ENCODE data around the gene NECTIN2.

Gene NECTIN2

GRCh38 chr19:44800461-44800860 is 45.6 kb upstream of the NECTIN2 start:
- H3F3A ChIP-seq (ENCODE audit: insufficient read depth, low read length) = no peaks in the 10 kb centered on the region
- H3K4me2 ChIP-seq (ENCODE audit: low read depth, low read length) = peak overlapping the region; percentile 64
- H3K79me2 ChIP-seq (ENCODE audit: low read length) = no peaks in the 10 kb centered on the region
- H3K4me3 ChIP-seq (ENCODE audit: low read length) = no peak overlapping the region
- peaks cover 12% of the 10 kb centered on the region for H3K4me1 ChIP-seq (ENCODE audit: low read length)
- H3K36me3 ChIP-seq (replicated peaks; ENCODE audit: insufficient read depth, low read length) = no peaks in the 10 kb centered on the region
- H2AFZ ChIP-seq (ENCODE audit: low read length) = peak overlapping the region; percentile 76; the same call in 1 of the 2 replicates
- peaks cover 35% of the 10 kb centered on the region for H3K27me3 ChIP-seq (replicated peaks; ENCODE audit: insufficient read depth, low read length)
- H3K9me2 ChIP-seq (replicated peaks; ENCODE audit: insufficient read depth, low read length) = no peaks in the 10 kb centered on the region
- H3K9ac ChIP-seq (ENCODE audit: low read length) = no peak overlapping the region; the same call in 1 of the 2 replicates
- no peak for TF ChIP-seq EZH2phosphoT487 (IDR thresholded peaks at IDR 0.05; ENCODE audit: low read length)
- peak; percentile 90 for TF ChIP-seq CTCF (IDR thresholded peaks at IDR 0.05; ENCODE audit: low read length)
- H3K27ac ChIP-seq (ENCODE audit: low read length) = no peak overlapping the region
- no peaks in the 10 kb centered on the region for H3K9me3 ChIP-seq (replicated peaks; ENCODE audit: insufficient read depth, low read length)
- no peaks in the 10 kb centered on the region for H4K20me1 ChIP-seq (ENCODE audit: insufficient read depth, low read length)
- DNase-seq = peak; percentile 89

- Histone ChIP-seq H3K4me2 (ENCODE audit: low read depth, low read length) (no peak overlapping the region), H3K36me3 (replicated peaks; ENCODE audit: insufficient read depth, low read length) (no peaks in the 10 kb centered on the region), H3K9ac (ENCODE audit: low read length) (no peak overlapping the region), H3K27ac (ENCODE audit: low read length) (no peak overlapping the region), H3K4me3 (ENCODE audit: low read length) (no peak overlapping the region), H4K20me1 (ENCODE audit: insufficient read depth, low read length) (no peaks in the 10 kb centered on the region), H3K79me2 (ENCODE audit: low read length) (no peaks in the 10 kb centered on the region), H2AFZ (ENCODE audit: low read length) (no peak overlapping the region), H3F3A (ENCODE audit: insufficient read depth, low read length) (no peaks in the 10 kb centered on the region), H3K9me3 (replicated peaks; ENCODE audit: insufficient read depth, low read length) (no peaks in the 10 kb centered on the region), H3K27me3 (replicated peaks; ENCODE audit: insufficient read depth, low read length) (peaks cover 60% of the 10 kb centered on the region), H3K4me1 (ENCODE audit: low read length) (peaks cover 12% of the 10 kb centered on the region), H3K9me2 (replicated peaks; ENCODE audit: insufficient read depth, low read length) (no peaks in the 10 kb centered on the region)
- no peak for TF ChIP-seq CTCF (IDR thresholded peaks at IDR 0.05; ENCODE audit: low read length)
- no peak for TF ChIP-seq EZH2phosphoT487 (IDR thresholded peaks at IDR 0.05; ENCODE audit: low read length)
- no peak for TF ChIP-seq EZH2 (optimal IDR thresholded peaks at IDR 0.05; ENCODE audit: low read depth, low read length)
- DNase-seq = no peak
These were observed 42.4 kb upstream of the NECTIN2 start for GRCh38 chr19:44803442-44804428.

GRCh38 chr19:44806291-44806690 is 39.8 kb upstream of the NECTIN2 start:
- H3K27ac ChIP-seq (ENCODE audit: low read length) = no peak overlapping the region

More at GRCh38 chr19:44806291-44806690, 39.8 kb upstream of the NECTIN2 start:
- DNase-seq = no peak
- H3K27me3 ChIP-seq (replicated peaks; ENCODE audit: insufficient read depth, low read length) = peaks cover 80% of the 10 kb centered on the region
- TF ChIP-seq EZH2 (optimal IDR thresholded peaks at IDR 0.05; ENCODE audit: low read depth, low read length) (no peak), CTCF (IDR thresholded peaks at IDR 0.05; ENCODE audit: low read length) (no peak), EZH2phosphoT487 (IDR thresholded peaks at IDR 0.05; ENCODE audit: low read length) (no peak)
- H2AFZ ChIP-seq (ENCODE audit: low read length) = no peak overlapping the region
- H3F3A ChIP-seq (ENCODE audit: insufficient read depth, low read length) = no peaks in the 10 kb centered on the region
- H3K4me2 ChIP-seq (ENCODE audit: low read depth, low read length) = no peak overlapping the region
- H3K79me2 ChIP-seq (ENCODE audit: low read length) = no peaks in the 10 kb centered on the region
- no peak overlapping the region for H3K4me3 ChIP-seq (ENCODE audit: low read length)
- no peaks in the 10 kb centered on the region for H3K9me2 ChIP-seq (replicated peaks; ENCODE audit: insufficient read depth, low read length)
- H4K20me1 ChIP-seq (ENCODE audit: insufficient read depth, low read length) = no peaks in the 10 kb centered on the region
- H3K4me1 ChIP-seq (ENCODE audit: low read length) = 0 out of 2 replicates have a peak, but pooled peaks cover 6% of the 10 kb centered on the region
- no peaks in the 10 kb centered on the region for H3K36me3 ChIP-seq (replicated peaks; ENCODE audit: insufficient read depth, low read length)
- no peak overlapping the region for H3K9ac ChIP-seq (ENCODE audit: low read length)
- H3K9me3 ChIP-seq (replicated peaks; ENCODE audit: insufficient read depth, low read length) = no peaks in the 10 kb centered on the region
